SK-N-SH (cell line): ENCODE measurements around the gene STAG2. TPM values are rescaled to one million over a fixed set of nuclear protein-coding genes. Genes with fewer than 3 reads are reported as not detected.

Experiments used
- CTCF ChIA-PET: fragments of 300-600, 350-600 bp; formaldehyde crosslinking; extraction: SDS; loops from one replicate; lab custom pipeline; 2021; lab: Yijun Ruan, JAX
- POLR2A ChIA-PET: fragments of 350-600 bp; sonication (Branson Sonifier 250); formaldehyde crosslinking; extraction: SDS; loops from one replicate; lab custom pipeline; 2020; ENCODE audit warnings: antibody characterized with exemption, inconsistent platforms; lab: Yijun Ruan, JAX
- DNase-seq: peaks from one replicate; pipeline ENCODE4 v3.0.0; 2012
- H2AFZ ChIP-seq: fragments of 200-600 bp; sonication (generic); 2 replicates; pipeline ENCODE4 v1.8.1; 2016; ENCODE audit warnings: antibody characterized with exemption, mild to moderate bottlenecking, low read depth
- H3F3A ChIP-seq: fragments of 200-600 bp; sonication (generic); replicated peaks from 2 replicates; pipeline ENCODE3; 2016; ENCODE audit warnings: antibody characterized with exemption, mild to moderate bottlenecking; ENCODE audit not compliant: insufficient read depth
- H3K27ac ChIP-seq, 2 experiments: fragments of 200-500 bp in 1 of 2; fragments of 200-600 bp in 1 of 2; sonication (Bioruptor generic) in 1 of 2; sonication (generic), shearing (Covaris generic) in 1 of 2; 2 replicates each; pipeline versions ENCODE4 v1.5.1 to v1.6.1; 2014 to 2016; ENCODE audit warnings: low read depth in 2 of 2, inconsistent platforms in 1 of 2, low read length in 1 of 2, mild to moderate bottlenecking in 1 of 2, mixed read lengths in 1 of 2
- H3K27me3 ChIP-seq: fragments of 200-600 bp; sonication (generic), shearing (Covaris generic); 2 replicates; pipeline ENCODE4 v1.6.1; 2016; ENCODE audit warnings: mixed run types; ENCODE audit not compliant: insufficient read depth
- H3K36me3 ChIP-seq, 2 experiments: fragments of 200-500 bp in 1 of 2; fragments of 200-600 bp in 1 of 2; sonication (Bioruptor generic) in 1 of 2; sonication (generic) in 1 of 2; replicated peaks in 1 of 2; 2 replicates each; pipeline versions ENCODE3 to v1.5.1; 2014 to 2016; ENCODE audit warnings: low read length in 1 of 2, mild to moderate bottlenecking in 1 of 2; ENCODE audit not compliant: insufficient read depth in 2 of 2, control insufficient read depth in 1 of 2
- H3K4me1 ChIP-seq, 2 experiments: fragments of 200-500 bp in 1 of 2; fragments of 200-600 bp in 1 of 2; sonication (Bioruptor generic) in 1 of 2; sonication (generic), shearing (Covaris generic) in 1 of 2; 2 replicates each; pipeline versions ENCODE4 v1.5.1 to v1.6.1; 2014 to 2016; ENCODE audit warnings: low read depth in 1 of 2, low read length in 1 of 2, mixed run types in 1 of 2; ENCODE audit not compliant: insufficient read depth in 2 of 2, control insufficient read depth in 1 of 2
- H3K4me2 ChIP-seq: fragments of 200-600 bp; sonication (generic), shearing (Covaris generic); 2 replicates; pipeline ENCODE4 v1.6.1; 2017; ENCODE audit warnings: mixed run types
- H3K4me3 ChIP-seq, 2 experiments: fragments of 200-500 bp in 1 of 2; fragments of 200-600 bp in 1 of 2; sonication (Bioruptor generic) in 1 of 2; sonication (generic), shearing (Covaris generic) in 1 of 2; 2 replicates each; pipeline versions ENCODE4 v1.5.1 to v1.8.1; 2014 to 2016; ENCODE audit warnings: low read depth in 2 of 2, inconsistent platforms in 1 of 2, low read length in 1 of 2, mild to moderate bottlenecking in 1 of 2, mixed read lengths in 1 of 2, moderate library complexity in 1 of 2
- H3K79me2 ChIP-seq: fragments of 200-600 bp; sonication (generic); 2 replicates; pipeline ENCODE4 v1.8.1; 2017; ENCODE audit warnings: mild to moderate bottlenecking; ENCODE audit not compliant: insufficient read depth
- H3K9ac ChIP-seq: fragments of 200-600 bp; sonication (generic); 2 replicates; pipeline ENCODE4 v1.6.1; 2017; ENCODE audit warnings: mixed run types
- H3K9me2 ChIP-seq: fragments of 200-600 bp; sonication (generic); 2 replicates; pipeline ENCODE4 v1.6.1; 2017; ENCODE audit warnings: mixed run types
- H3K9me3 ChIP-seq: fragments of 200-600 bp; sonication (generic); 2 replicates; pipeline ENCODE4 v1.6.1; 2017; ENCODE audit warnings: mixed run types, mild to moderate bottlenecking, moderate library complexity
- H4K20me1 ChIP-seq: fragments of 200-600 bp; sonication (generic); 2 replicates; pipeline ENCODE4 v1.6.1; 2017; ENCODE audit warnings: mild to moderate bottlenecking, mixed run types; ENCODE audit not compliant: insufficient read depth
- CHD2 ChIP-seq: fragments of 150-350 bp; IDR thresholded peaks from 2 replicates; pipeline ENCODE4 v1.6.1; 2018; ENCODE audit warnings: low read length; ENCODE audit not compliant: partially characterized antibody
- CTCF ChIP-seq: fragments of 200-600 bp; sonication (generic); IDR thresholded peaks from 2 replicates; pipeline ENCODE4 v1.6.1; 2017; ENCODE audit warnings: antibody characterized with exemption, mild to moderate bottlenecking, moderate library complexity
- ELF1 ChIP-seq: IDR thresholded peaks from 2 replicates; pipeline ENCODE4 v1.4.0; 2012
- EZH2phosphoT487 ChIP-seq: fragments of 200-600 bp; sonication (generic); IDR thresholded peaks from 2 replicates; pipeline ENCODE4 v1.6.1; 2017; ENCODE audit warnings: low read depth, mixed run types, mild to moderate bottlenecking, antibody characterized with exemption, moderate library complexity, borderline replicate concordance
- GATA2 ChIP-seq: sonication (generic); formaldehyde crosslinking; IDR thresholded peaks from 2 replicates; pipeline ENCODE4 v1.5.0; 2020; ENCODE audit warnings: mild to moderate bottlenecking, missing genetic modification reagents
- JUND ChIP-seq: IDR thresholded peaks from 2 replicates; pipeline ENCODE4 v1.4.0; 2012
- MEF2A ChIP-seq: IDR thresholded peaks from 2 replicates; pipeline ENCODE4 v1.4.0; 2012; ENCODE audit warnings: low read depth, borderline replicate concordance
- MXI1 ChIP-seq: IDR thresholded peaks from 2 replicates; pipeline ENCODE4 v1.6.1; 2012; ENCODE audit warnings: mild to moderate bottlenecking, low read depth, low read length, improper control_type of control experiment
- POLR2AphosphoS5 ChIP-seq: IDR thresholded peaks from 2 replicates; pipeline ENCODE4 v1.6.1; 2012; ENCODE audit warnings: low read depth, low read length
- REST ChIP-seq: IDR thresholded peaks from 2 replicates; pipeline ENCODE4 v1.6.1; 2012; ENCODE audit warnings: mild to moderate bottlenecking, low read depth, low read length, moderate library complexity
- SMC3 ChIP-seq: IDR thresholded peaks from 2 replicates; pipeline ENCODE4 v1.6.1; 2012; ENCODE audit warnings: low read depth, low read length, improper control_type of control experiment
- TCF12 ChIP-seq: IDR thresholded peaks from 2 replicates; pipeline ENCODE4 v1.4.0; 2012
- TEAD4 ChIP-seq: IDR thresholded peaks from 2 replicates; pipeline ENCODE4 v1.4.0; 2012; ENCODE audit warnings: mild to moderate bottlenecking, borderline replicate concordance; ENCODE audit not compliant: insufficient read depth
- WGBS: methylation state at CpG from one replicate; pipeline ENCODE4 v1.1.6; 2017; ENCODE audit warnings: low lambda C conversion rate; 5-methylcytosine and 5-hydroxymethylcytosine counted together
- polyA plus RNA-seq, 3 experiments: library from polyadenylated mRNA; depleted of rRNA; stranded (reverse); fragments of >200 nt; gene quantifications; 2 replicates each; pipeline ENCODE4 v1.2.3, GENCODE V29; 2012
- TF ChIP-seq, protein P1 (sequence below): fragments of 150-350 bp; IDR thresholded peaks from 2 replicates; pipeline ENCODE4 v1.6.1; 2016; ENCODE audit warnings: mild to moderate bottlenecking, low read depth, low read length

The STAG2 gene
- polyA plus RNA-seq, 1 of the 3 experiments (the other 2 are of a cell fraction), result 11.3 TPM

DNA sequence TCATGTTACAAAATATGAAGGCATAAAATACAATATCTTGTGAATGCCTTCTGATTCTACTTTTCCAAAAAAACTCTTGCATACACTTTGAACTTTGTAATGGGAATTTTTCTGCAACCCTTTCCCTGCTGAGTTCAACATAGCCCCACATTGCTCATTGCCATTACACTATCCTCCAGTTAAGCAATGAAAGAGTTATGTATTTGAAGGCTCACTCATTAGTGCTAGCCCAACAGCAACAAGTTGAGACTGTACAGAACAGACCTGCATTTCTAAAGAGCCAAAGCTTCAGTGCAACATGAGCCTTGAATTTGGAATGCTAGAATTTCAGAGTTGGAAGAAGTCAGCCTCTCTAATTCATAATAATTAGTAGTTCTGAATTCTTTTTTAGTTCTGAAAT, 44.4 kb upstream of the STAG2 start:
- Histone ChIP-seq H3K9ac (no peak overlapping the region), H3K36me3 (peaks cover 0 to 3% of the 10 kb centered on the region in 2 experiments), H2AFZ (no peak overlapping the region), H3K4me2 (no peak overlapping the region), H3K27ac (no peak overlapping the region), H3K27me3 (no peaks in the 10 kb centered on the region; the same call in 1 of the 2 replicates), H3F3A (peaks cover 6% of the 10 kb centered on the region), H3K9me2 (no peaks in the 10 kb centered on the region), H3K4me3 (no peak overlapping the region), H4K20me1 (no peaks in the 10 kb centered on the region), H3K9me3 (no peaks in the 10 kb centered on the region), H3K4me1 (no peaks in the 10 kb centered on the region), H3K79me2 (no peaks in the 10 kb centered on the region)
- CTCF ChIA-PET, result no interaction called here
- DNase-seq, result no peak
- POLR2A ChIA-PET, result no interaction called here
- TF ChIP-seq GATA2 (no peak), MEF2A (no peak), JUND (no peak), MXI1 (no peak), POLR2AphosphoS5 (no peak), ELF1 (no peak), TCF12 (no peak), CTCF (no peak), TEAD4 (no peak)

GRCh38 chrX:123918106-123918721, 43.3 kb upstream of the STAG2 start:
- POLR2A ChIA-PET, result no interaction called here
- Histone ChIP-seq H3K4me1 (no peaks in the 10 kb centered on the region), H3K79me2 (no peaks in the 10 kb centered on the region), H3K27me3 (no peaks in the 10 kb centered on the region; the same call in 1 of the 2 replicates), H3K9me3 (no peaks in the 10 kb centered on the region), H3K9ac (no peak overlapping the region), H3K36me3 (no peaks in the 10 kb centered on the region), H4K20me1 (no peaks in the 10 kb centered on the region), H3K4me2 (no peak overlapping the region), H3K4me3 (no peak overlapping the region), H3K9me2 (no peaks in the 10 kb centered on the region), H3K27ac (no peak overlapping the region), H3F3A (peaks cover 6% of the 10 kb centered on the region), H2AFZ (no peak overlapping the region)
- TF ChIP-seq MXI1, result no peak
- TF ChIP-seq EZH2phosphoT487, result no peak
- no peak for TF ChIP-seq SMC3
- TF ChIP-seq, protein P1, sequence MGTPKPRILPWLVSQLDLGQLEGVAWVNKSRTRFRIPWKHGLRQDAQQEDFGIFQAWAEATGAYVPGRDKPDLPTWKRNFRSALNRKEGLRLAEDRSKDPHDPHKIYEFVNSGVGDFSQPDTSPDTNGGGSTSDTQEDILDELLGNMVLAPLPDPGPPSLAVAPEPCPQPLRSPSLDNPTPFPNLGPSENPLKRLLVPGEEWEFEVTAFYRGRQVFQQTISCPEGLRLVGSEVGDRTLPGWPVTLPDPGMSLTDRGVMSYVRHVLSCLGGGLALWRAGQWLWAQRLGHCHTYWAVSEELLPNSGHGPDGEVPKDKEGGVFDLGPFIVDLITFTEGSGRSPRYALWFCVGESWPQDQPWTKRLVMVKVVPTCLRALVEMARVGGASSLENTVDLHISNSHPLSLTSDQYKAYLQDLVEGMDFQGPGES, result no peak
- TF ChIP-seq ELF1, result no peak
- no peak for TF ChIP-seq CHD2
- TF ChIP-seq GATA2, result no peak
- TF ChIP-seq REST, result no peak
- 38% methylated on average over 4 of the region's 4 CpGs for WGBS
- DNase-seq, result no peak
- CTCF ChIA-PET, result no interaction called here
